ENCODE measurements around the gene SLC6A2. TPM values are rescaled to one million over a fixed set of nuclear protein-coding genes. Genes with fewer than 3 reads are reported as not detected.

The SLC6A2 gene
- polyA plus RNA-seq, 4 donors: 0.16 to 1.2 (median 0.43) TPM

- DNase-seq (ENCODE audit: low read depth in 4 of 4, low spot score in 3 of 4): no peak
These were observed 9.8 kb upstream of the SLC6A2 start for GRCh38 chr16:55645986-55646385.

- DNase-seq (ENCODE audit: low read depth in 4 of 4, low spot score in 3 of 4): no peak
These were observed 8.4 kb upstream of the SLC6A2 start for GRCh38 chr16:55647343-55647742.

- DNase-seq (ENCODE audit: low read depth in 4 of 4, low spot score in 3 of 4): no peak
These were observed 8.0 kb upstream of the SLC6A2 start for GRCh38 chr16:55647798-55648197.

GRCh38 chr16:55651841-55652824 is 3.7 kb upstream of the SLC6A2 start:
- no peak for DNase-seq (ENCODE audit: low read depth in 4 of 4, low spot score in 3 of 4)

- no peak for DNase-seq (ENCODE audit: low read depth in 4 of 4, low spot score in 3 of 4)
These were observed 2.7 kb upstream of the SLC6A2 start for GRCh38 chr16:55653106-55653505.

- no peak for DNase-seq (ENCODE audit: low read depth in 4 of 4, low spot score in 3 of 4)
These were observed 349 bp upstream of the SLC6A2 start for GRCh38 chr16:55655381-55655896.

- DNase-seq (ENCODE audit: low read depth in 4 of 4, low spot score in 3 of 4): no peak
These were observed 904 bp downstream of the SLC6A2 start for GRCh38 chr16:55656691-55657092.

GRCh38 chr16:55657616-55658015 is 1.8 kb downstream of the SLC6A2 start:
- DNase-seq (ENCODE audit: low read depth in 4 of 4, low spot score in 3 of 4): no peak

- DNase-seq (ENCODE audit: low read depth in 4 of 4, low spot score in 3 of 4): no peak
These were observed 3.2 kb downstream of the SLC6A2 start for GRCh38 chr16:55658898-55659420.

GRCh38 chr16:55660026-55660425 is 4.2 kb downstream of the SLC6A2 start:
- no peak for DNase-seq (ENCODE audit: low read depth in 4 of 4, low spot score in 3 of 4)

- no peak for DNase-seq (ENCODE audit: low read depth in 4 of 4, low spot score in 3 of 4)
These were observed 5.0 kb downstream of the SLC6A2 start for GRCh38 chr16:55660828-55661227.

GRCh38 chr16:55661941-55662643 is 6.3 kb downstream of the SLC6A2 start:
- no peak for DNase-seq (ENCODE audit: low read depth in 4 of 4, low spot score in 3 of 4)

- peak; percentile 29 to 59 (median 54) for DNase-seq (ENCODE audit: low read depth in 4 of 4, low spot score in 3 of 4)
These were observed 6.8 kb downstream of the SLC6A2 start for GRCh38 chr16:55662644-55663031.

- no peak for DNase-seq (ENCODE audit: low read depth in 4 of 4, low spot score in 3 of 4)
These were observed 7.4 kb downstream of the SLC6A2 start for GRCh38 chr16:55663225-55663624.

- DNase-seq (ENCODE audit: low read depth in 4 of 4, low spot score in 3 of 4): no peak
These were observed 8.2 kb downstream of the SLC6A2 start for GRCh38 chr16:55663765-55664677.

GRCh38 chr16:55664786-55665407 is 9.1 kb downstream of the SLC6A2 start:
- DNase-seq (ENCODE audit: low read depth in 4 of 4, low spot score in 3 of 4): no peak

GRCh38 chr16:55665511-55665910 is 9.7 kb downstream of the SLC6A2 start:
- DNase-seq (ENCODE audit: low read depth in 4 of 4, low spot score in 3 of 4): no peak

GRCh38 chr16:55666012-55666411 is 10.2 kb downstream of the SLC6A2 start:
- DNase-seq (ENCODE audit: low read depth in 4 of 4, low spot score in 3 of 4): no peak

- no peak for DNase-seq (ENCODE audit: low read depth in 4 of 4, low spot score in 3 of 4)
These were observed 12.0 kb downstream of the SLC6A2 start for GRCh38 chr16:55667753-55668152.
